Endothelial cell of umbilical vein (primary cell): ENCODE data around the gene TMPRSS3. TPM values are rescaled to one million over a fixed set of nuclear protein-coding genes. Genes with fewer than 3 reads are reported as not detected.

Source experiments
- BruUV-seq: library from RNA; stranded (reverse); fragments of 400-500 nt; replicated peaks from 2 replicates; lab custom pipeline; 2021; lab: Mats Ljungman, UMichigan
- CTCF ChIA-PET: fragments of 300-600, 350-600 bp; sonication (Branson Sonifier 250); formaldehyde crosslinking; loops from one replicate; lab custom pipeline; 2021; ENCODE audit warnings: antibody characterized with exemption, inconsistent platforms; lab: Charles Lee
- POLR2A ChIA-PET: fragments of 300-600, 350-600 bp; sonication (Branson Sonifier 250); formaldehyde crosslinking; loops from one replicate; lab custom pipeline; 2021; ENCODE audit warnings: antibody characterized with exemption, inconsistent platforms; lab: Charles Lee
- DNase-seq: peaks from one replicate; pipeline ENCODE4 v3.0.0-alpha.2; 2011; ENCODE audit warnings: low read depth, low spot score
- FAIRE-seq: peaks from 2 replicates; lab custom pipeline; 2011; peaks lifted over from hg19 to GRCh38; lab: Jason Lieb, UNC
- H2AFZ ChIP-seq: 2 replicates; pipeline ENCODE4 v1.6.0; 2012; ENCODE audit warnings: low read depth, low read length, control low read depth, inconsistent platforms
- H3K27ac ChIP-seq: 2 replicates; pipeline ENCODE4 v1.5.1; 2011; ENCODE audit warnings: low read depth, mild to moderate bottlenecking, control low read depth, low read length, moderate library complexity; ENCODE audit not compliant: insufficient read depth
- H3K27me3 ChIP-seq, 2 experiments: 2 replicates each; pipeline versions ENCODE4 v1.6.0 to v1.6.1; 2011; ENCODE audit warnings: low read length in 2 of 2, mixed read lengths in 1 of 2; ENCODE audit not compliant: control insufficient read depth in 2 of 2, insufficient read depth in 2 of 2
- H3K36me3 ChIP-seq, 2 experiments: 2 replicates in 1 of 2; 3 replicates in 1 of 2; pipeline ENCODE4 v1.5.1; 2011; ENCODE audit warnings: low read length in 2 of 2, mild to moderate bottlenecking in 1 of 2, moderate library complexity in 1 of 2; ENCODE audit not compliant: control insufficient read depth in 2 of 2, insufficient read depth in 2 of 2; ENCODE audit errors: extremely low read depth in 1 of 2
- H3K4me1 ChIP-seq: 3 replicates; pipeline ENCODE4 v1.5.1; 2011; ENCODE audit warnings: mild to moderate bottlenecking, low read length; ENCODE audit not compliant: control insufficient read depth, insufficient read depth; ENCODE audit errors: extremely low read depth
- H3K4me2 ChIP-seq: 2 replicates; pipeline ENCODE4 v1.6.1; 2011; ENCODE audit warnings: low read length, control low read depth, mixed read lengths; ENCODE audit not compliant: insufficient read depth
- H3K4me3 ChIP-seq, 3 experiments: fragments of 200-600 bp in 1 of 3; sonication (generic), shearing (Covaris generic) in 1 of 3; replicated peaks in 1 of 3; 2 replicates each; pipeline ENCODE4 v1.5.1; 2011 to 2016; ENCODE audit warnings: control low read depth in 3 of 3, low read length in 3 of 3, mild to moderate bottlenecking in 2 of 3, inconsistent platforms in 1 of 3, low read depth in 1 of 3, moderate library complexity in 1 of 3; ENCODE audit not compliant: insufficient read depth in 1 of 3
- H3K79me2 ChIP-seq: 2 replicates; pipeline ENCODE4 v1.6.0; 2012; ENCODE audit warnings: low read length, inconsistent platforms; ENCODE audit not compliant: control insufficient read depth, insufficient read depth
- H3K9ac ChIP-seq: replicated peaks from 2 replicates; pipeline ENCODE3; 2011; ENCODE audit warnings: low read length, control low read depth; ENCODE audit not compliant: insufficient read depth; ENCODE audit errors: extremely low read depth
- H3K9me1 ChIP-seq: replicated peaks from 3 replicates; pipeline ENCODE4 v1.6.0; 2011; ENCODE audit warnings: mild to moderate bottlenecking, low read length; ENCODE audit not compliant: control insufficient read depth, insufficient read depth; ENCODE audit errors: extremely low read depth
- H3K9me3 ChIP-seq: replicated peaks from 2 replicates; pipeline ENCODE4 v1.5.1; 2012; ENCODE audit warnings: low read length, inconsistent platforms; ENCODE audit not compliant: control insufficient read depth, insufficient read depth
- H4K20me1 ChIP-seq: replicated peaks from 2 replicates; pipeline ENCODE3; 2011; ENCODE audit warnings: mild to moderate bottlenecking, low read length; ENCODE audit not compliant: control insufficient read depth, insufficient read depth; ENCODE audit errors: extremely low read depth
- FOS ChIP-seq: IDR thresholded peaks from 2 replicates; pipeline ENCODE4 v1.6.1; 2011; ENCODE audit warnings: mild to moderate bottlenecking, low read length, moderate library complexity, borderline replicate concordance; ENCODE audit not compliant: insufficient read depth
- GATA2 ChIP-seq: IDR thresholded peaks from 2 replicates; pipeline ENCODE4 v1.7.0; 2011; ENCODE audit warnings: low read depth, mild to moderate bottlenecking, moderate library complexity, mixed read lengths, low read length; ENCODE audit not compliant: insufficient read length, insufficient read depth
- MAX ChIP-seq: IDR thresholded peaks from 2 replicates; pipeline ENCODE4 v1.6.1; 2011; ENCODE audit not compliant: insufficient read depth, insufficient read length
- POLR2AphosphoS5 ChIP-seq: IDR thresholded peaks from 2 replicates; pipeline ENCODE4 v1.6.1; 2012; ENCODE audit warnings: low read depth, mild to moderate bottlenecking, control low read depth, low read length, moderate library complexity; ENCODE audit not compliant: insufficient read depth
- dilution Hi-C: fragments of 300-500 bp; cut with MboI; formaldehyde crosslinking; loops from one replicate; pipeline ENCODE4 v1.15.0; 2019; ENCODE audit warnings: low sequenced_read_pairs; ENCODE audit not compliant: extremely low pct_ligation_motif_present
- intact Hi-C: fragments of 100-400 bp; cut with micrococcal nuclease; formaldehyde crosslinking; loops from one replicate; pipeline ENCODE4 v1.10.0; 2022
- polyA plus RNA-seq, 4 experiments: library from polyadenylated mRNA; depleted of rRNA in 3 of 4; stranded (reverse) in 3 of 4; unstranded in 1 of 4; fragments of >200 nt; gene quantifications; 2 replicates each; pipeline versions ENCODE4 v1.2.1 to v1.2.3, GENCODE V29; 2011 to 2012; ENCODE audit warnings: missing spikeins in 1 of 4
- total RNA-seq: library from RNA; stranded (reverse); gene quantifications from 2 replicates; pipeline ENCODE4 v1.2.3, GENCODE V29; 2021

Gene TMPRSS3
- total and polyA plus RNA-seq, 2 donors (not counting 3 experiments of a cell fraction or from before 2014, with no cell fraction given), result not detected

- intact Hi-C loops, result loop anchor here (10.0 kb wide), 1 partner anchor 191 kb away; no protein-coding TSS in a partner anchor
Measured at GRCh38 chr21:42336054-42336453, 59.8 kb downstream of the TMPRSS3 start.

DNA sequence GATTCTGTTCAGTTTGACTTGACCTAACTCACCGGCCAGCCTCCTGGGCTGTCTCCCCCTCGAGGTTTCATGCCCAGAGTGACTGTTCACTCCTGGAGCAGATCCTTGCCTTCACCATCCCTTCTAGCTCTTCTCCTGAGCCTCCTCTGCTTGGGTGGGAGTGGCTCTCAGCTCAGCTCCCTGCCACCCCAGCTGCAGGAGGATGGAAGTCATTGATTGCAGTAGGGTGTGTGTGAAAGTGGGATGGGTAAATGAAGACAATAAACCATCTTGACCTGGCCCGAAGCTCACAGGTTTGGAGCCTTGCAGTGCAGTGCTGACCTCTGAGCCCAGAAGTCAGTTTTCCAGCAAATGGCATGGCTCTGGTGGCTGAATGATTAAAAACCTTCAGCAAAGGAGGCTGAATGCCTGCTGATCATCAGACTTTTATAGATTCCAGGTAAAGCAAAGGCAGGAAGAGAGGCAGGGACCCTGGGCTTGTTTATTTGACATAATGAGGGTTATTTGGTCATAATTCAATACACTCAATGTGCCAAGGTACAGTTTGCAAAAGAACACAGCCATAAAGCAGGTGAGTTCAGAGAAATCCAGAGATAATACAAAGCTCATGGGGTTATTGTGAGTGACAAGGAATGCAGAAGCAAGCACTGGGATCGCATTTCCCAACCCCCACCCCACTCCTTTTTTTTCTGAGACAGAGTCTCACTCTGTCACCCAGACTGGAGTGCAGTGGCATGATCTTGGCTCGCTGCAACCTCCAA is 63.1 kb downstream of the TMPRSS3 start:
- H3K9ac ChIP-seq, result no peak overlapping the region
- no peak overlapping the region for H3K4me3 ChIP-seq
- H2AFZ ChIP-seq, result no peak overlapping the region
- H3K27ac ChIP-seq, result no peak overlapping the region
- dilution Hi-C loops, result no loop called here
- POLR2A ChIA-PET, result no interaction called here
- no peaks in the 10 kb centered on the region for H3K36me3 ChIP-seq
- no TSS peak for BruUV-seq
- H3K27me3 ChIP-seq, result peaks cover 20 to 38% of the 10 kb centered on the region in 2 experiments
- no peaks in the 10 kb centered on the region for H3K4me1 ChIP-seq
- H4K20me1 ChIP-seq, result no peaks in the 10 kb centered on the region
- H3K9me3 ChIP-seq, result no peaks in the 10 kb centered on the region
- CTCF ChIA-PET, result interaction anchor here (1.0 to 1.2 kb wide), 2 partner anchors 23 to 28 kb away, joined by 3 read pairs; no protein-coding TSS in a partner anchor
- H3K4me2 ChIP-seq, result no peak overlapping the region
- intact Hi-C loops, result loop anchor here (10.0 kb wide), 1 partner anchor 188 kb away; no protein-coding TSS in a partner anchor
- DNase-seq, result no peak
- H3K9me1 ChIP-seq, result no peaks in the 10 kb centered on the region
- no peak for FAIRE-seq
- TF ChIP-seq MAX (no peak), GATA2 (no peak), FOS (no peak)
- no peaks in the 10 kb centered on the region for H3K79me2 ChIP-seq

More at GRCh38 chr21:42336054-42336453, 59.8 kb downstream of the TMPRSS3 start:
- BruUV-seq, result no TSS peak
- dilution Hi-C loops, result no loop called here
- H3K27ac ChIP-seq, result no peak overlapping the region
- POLR2A ChIA-PET, result no interaction called here
- CTCF ChIA-PET, result interaction anchor here (1.0 kb wide), 1 partner anchor 172 kb away, joined by 3 read pairs; no protein-coding TSS in a partner anchor
- peaks cover 16 to 35% of the 10 kb centered on the region in 2 experiments for H3K27me3 ChIP-seq
- no peaks in the 10 kb centered on the region for H3K9me3 ChIP-seq
- no peak overlapping the region for H3K4me3 ChIP-seq
- H3K9ac ChIP-seq, result no peak overlapping the region
- no peaks in the 10 kb centered on the region for H4K20me1 ChIP-seq
- no peaks in the 10 kb centered on the region for H3K9me1 ChIP-seq
- no peak overlapping the region for H3K4me2 ChIP-seq
- FAIRE-seq (no peak), DNase-seq (no peak)
- H2AFZ ChIP-seq, result no peak overlapping the region
- H3K79me2 ChIP-seq, result no peaks in the 10 kb centered on the region
- no peaks in the 10 kb centered on the region for H3K36me3 ChIP-seq
- TF ChIP-seq POLR2AphosphoS5, result no peak
- H3K4me1 ChIP-seq, result no peaks in the 10 kb centered on the region
